T47D (cell line): Measurements from ENCODE around the gene KMT2B.

Experiments
- DNase-seq, 2 experiments: peaks; one replicate each; pipeline versions ENCODE4 v3.0.0 to v3.0.0-alpha.2; 2011 to 2012; ENCODE audit warnings: low read depth in 1 of 2, low spot score in 1 of 2
- JUND ChIP-seq: IDR thresholded peaks from 2 replicates; pipeline ENCODE4 v1.6.1; 2012; ENCODE audit warnings: low read depth
- in situ Hi-C: cut with HindIII; loops from 2 replicates; pipeline ENCODE4 v1.10.0; 2016; ENCODE audit warnings: low sequenced_read_pairs, low pct_unique_long_range_greater_than_20kb

KMT2B gene

GRCh38 chr19:35724560-35724959 lies 6.8 kb downstream of the KMT2B start:
- in situ Hi-C loops, result no loop called here
- no peak for TF ChIP-seq JUND
- DNase-seq, result no peak

GRCh38 chr19:35725216-35725861 lies 7.5 kb downstream of the KMT2B start:
- TF ChIP-seq JUND, result no peak
- in situ Hi-C loops, result no loop called here
- no peak for DNase-seq

- TF ChIP-seq JUND, result no peak
- no peak for DNase-seq
- in situ Hi-C loops, result no loop called here
Measured at GRCh38 chr19:35727053-35727955, 9.5 kb downstream of the KMT2B start.

GRCh38 chr19:35727956-35728706 lies 10.3 kb downstream of the KMT2B start:
- in situ Hi-C loops, result no loop called here
- TF ChIP-seq JUND, result no peak
- no peak for DNase-seq

- DNase-seq, result no peak
- in situ Hi-C loops, result no loop called here
- TF ChIP-seq JUND, result no peak
Measured at GRCh38 chr19:35729021-35729420, 11.2 kb downstream of the KMT2B start.

GRCh38 chr19:35729763-35730162 lies 12.0 kb downstream of the KMT2B start:
- no peak for TF ChIP-seq JUND
- in situ Hi-C loops, result no loop called here
- DNase-seq, result no peak

GRCh38 chr19:35730326-35730725 lies 12.5 kb downstream of the KMT2B start:
- TF ChIP-seq JUND, result no peak
- in situ Hi-C loops, result no loop called here
- DNase-seq, result no peak

GRCh38 chr19:35731353-35731752 lies 13.6 kb downstream of the KMT2B start:
- in situ Hi-C loops, result no loop called here
- no peak for TF ChIP-seq JUND
- peak in 1 of 2 experiments; percentile 87 for DNase-seq

GRCh38 chr19:35731779-35732405 lies 14.1 kb downstream of the KMT2B start:
- no peak for DNase-seq
- no peak for TF ChIP-seq JUND
- in situ Hi-C loops, result no loop called here

- TF ChIP-seq JUND, result no peak
- no peak for DNase-seq
- in situ Hi-C loops, result no loop called here
Measured at GRCh38 chr19:35732540-35733179, 14.9 kb downstream of the KMT2B start.

- DNase-seq, result no peak
- in situ Hi-C loops, result no loop called here
- TF ChIP-seq JUND, result no peak
Measured at GRCh38 chr19:35733180-35734125, 15.7 kb downstream of the KMT2B start.
